ENCODE data around the gene BCAS3.
A peak's percentile ranks its signal among the peaks of the same experiment; 100 is the strongest.

The BCAS3 gene

GRCh38 chr17:61388561-61389356, 711.1 kb downstream of the BCAS3 start:
- TF ChIP-seq NFIC (IDR thresholded peaks at IDR 0.05) (no peak), YY1 (IDR thresholded peaks at IDR 0.05; ENCODE audit: low read depth) (no peak), RAD21 (IDR thresholded peaks at IDR 0.05; ENCODE audit: low read depth) (no peak), TEAD4 (IDR thresholded peaks at IDR 0.05) (no peak), CREB1 (IDR thresholded peaks at IDR 0.05; ENCODE audit: low read depth) (no peak), USF1 (IDR thresholded peaks at IDR 0.05) (no peak), MAX (IDR thresholded peaks at IDR 0.05) (no peak), FOXM1 (IDR thresholded peaks at IDR 0.05; ENCODE audit: borderline replicate concordance, low read depth) (no peak), CEBPB (IDR thresholded peaks at IDR 0.05) (no peak), TCF12 (IDR thresholded peaks at IDR 0.05; ENCODE audit: low read depth) (no peak), EP300 (IDR thresholded peaks at IDR 0.05; ENCODE audit: borderline replicate concordance) (no peak), ZBTB7A (IDR thresholded peaks at IDR 0.05; ENCODE audit: low read depth) (no peak)

- TF ChIP-seq CEBPB (IDR thresholded peaks at IDR 0.05) (no peak), MAX (IDR thresholded peaks at IDR 0.05) (no peak), RAD21 (IDR thresholded peaks at IDR 0.05; ENCODE audit: low read depth) (peak; percentile 75; the same call in 1 of the 2 replicates), NFIC (IDR thresholded peaks at IDR 0.05) (no peak), TAF1 (IDR thresholded peaks at IDR 0.05; ENCODE audit: low read depth) (no peak), TCF12 (IDR thresholded peaks at IDR 0.05; ENCODE audit: low read depth) (no peak), REST (IDR thresholded peaks at IDR 0.05; ENCODE audit: low read depth) (no peak), EP300 (IDR thresholded peaks at IDR 0.05; ENCODE audit: borderline replicate concordance) (no peak), USF1 (IDR thresholded peaks at IDR 0.05) (no peak), TEAD4 (IDR thresholded peaks at IDR 0.05) (no peak), EGR1 (IDR thresholded peaks at IDR 0.05) (no peak), FOXM1 (IDR thresholded peaks at IDR 0.05; ENCODE audit: borderline replicate concordance, low read depth) (no peak), YY1 (IDR thresholded peaks at IDR 0.05; ENCODE audit: low read depth) (no peak), CREB1 (IDR thresholded peaks at IDR 0.05; ENCODE audit: low read depth) (no peak), ZBTB7A (IDR thresholded peaks at IDR 0.05; ENCODE audit: low read depth) (0 out of 2 replicates have a peak, but pooled peaks have one; percentile 50)
Observed at GRCh38 chr17:61389670-61390478, 712.2 kb downstream of the BCAS3 start.

GRCh38 chr17:61390479-61390791, 712.8 kb downstream of the BCAS3 start:
- TF ChIP-seq USF1 (IDR thresholded peaks at IDR 0.05), result no peak
- TF ChIP-seq YY1 (IDR thresholded peaks at IDR 0.05; ENCODE audit: low read depth), result no peak
- TF ChIP-seq CREB1 (IDR thresholded peaks at IDR 0.05; ENCODE audit: low read depth), result no peak
- TF ChIP-seq NFIC (IDR thresholded peaks at IDR 0.05), result no peak
- TF ChIP-seq TEAD4 (IDR thresholded peaks at IDR 0.05), result no peak
- no peak for TF ChIP-seq ZBTB7A (IDR thresholded peaks at IDR 0.05; ENCODE audit: low read depth)
- no peak for TF ChIP-seq EGR1 (IDR thresholded peaks at IDR 0.05)
- no peak for TF ChIP-seq EP300 (IDR thresholded peaks at IDR 0.05; ENCODE audit: borderline replicate concordance)
- TF ChIP-seq TCF12 (IDR thresholded peaks at IDR 0.05; ENCODE audit: low read depth), result no peak
- no peak for TF ChIP-seq REST (IDR thresholded peaks at IDR 0.05; ENCODE audit: low read depth)
- no peak for TF ChIP-seq TAF1 (IDR thresholded peaks at IDR 0.05; ENCODE audit: low read depth)
- no peak for TF ChIP-seq CEBPB (IDR thresholded peaks at IDR 0.05)
- no peak for TF ChIP-seq RAD21 (IDR thresholded peaks at IDR 0.05; ENCODE audit: low read depth)
- TF ChIP-seq MAX (IDR thresholded peaks at IDR 0.05), result no peak
- TF ChIP-seq FOXM1 (IDR thresholded peaks at IDR 0.05; ENCODE audit: borderline replicate concordance, low read depth), result no peak

- TF ChIP-seq EGR1 (IDR thresholded peaks at IDR 0.05), result no peak
- TF ChIP-seq TAF1 (IDR thresholded peaks at IDR 0.05; ENCODE audit: low read depth), result no peak
- no peak for TF ChIP-seq EP300 (IDR thresholded peaks at IDR 0.05; ENCODE audit: borderline replicate concordance)
- TF ChIP-seq YY1 (IDR thresholded peaks at IDR 0.05; ENCODE audit: low read depth), result no peak
- no peak for TF ChIP-seq USF1 (IDR thresholded peaks at IDR 0.05)
- TF ChIP-seq MAX (IDR thresholded peaks at IDR 0.05), result no peak
- TF ChIP-seq CREB1 (IDR thresholded peaks at IDR 0.05; ENCODE audit: low read depth), result no peak
- no peak for TF ChIP-seq NFIC (IDR thresholded peaks at IDR 0.05)
- TF ChIP-seq TEAD4 (IDR thresholded peaks at IDR 0.05), result no peak
- no peak for TF ChIP-seq CEBPB (IDR thresholded peaks at IDR 0.05)
- TF ChIP-seq RAD21 (IDR thresholded peaks at IDR 0.05; ENCODE audit: low read depth), result no peak
- no peak for TF ChIP-seq FOXM1 (IDR thresholded peaks at IDR 0.05; ENCODE audit: borderline replicate concordance, low read depth)
- TF ChIP-seq TCF12 (IDR thresholded peaks at IDR 0.05; ENCODE audit: low read depth), result no peak
- TF ChIP-seq REST (IDR thresholded peaks at IDR 0.05; ENCODE audit: low read depth), result no peak
- TF ChIP-seq ZBTB7A (IDR thresholded peaks at IDR 0.05; ENCODE audit: low read depth), result no peak
Observed at GRCh38 chr17:61391595-61392291, 714.1 kb downstream of the BCAS3 start.

All from Ishikawa (cell line).